Trophoblast cell (in vitro differentiated cells and primary cell): ENCODE results near the gene RBM33.

Experiments used
- DNase-seq, 2 donors: peaks; one replicate each; pipeline ENCODE4 v3.0.0-alpha.2; 2016
- H2AFZ ChIP-seq: 2 replicates; pipeline ENCODE4 v1.6.1; 2013; ENCODE audit warnings: low read length, moderate library complexity, mild to moderate bottlenecking; ENCODE audit not compliant: insufficient read depth, poor library complexity
- H2AK5ac ChIP-seq: 2 replicates; pipeline ENCODE4 v1.6.1; 2013; ENCODE audit warnings: mild to moderate bottlenecking, low read length
- H2BK120ac ChIP-seq: 2 replicates; pipeline ENCODE4 v1.6.1; 2013; ENCODE audit warnings: low read length, mild to moderate bottlenecking, moderate library complexity; ENCODE audit not compliant: insufficient read depth, poor library complexity
- H2BK12ac ChIP-seq: 2 replicates; pipeline ENCODE4 v1.6.1; 2013; ENCODE audit warnings: mild to moderate bottlenecking, low read length, moderate library complexity
- H2BK5ac ChIP-seq: 2 replicates; pipeline ENCODE4 v1.6.1; 2013; ENCODE audit warnings: low read length, low read depth, moderate library complexity, mild to moderate bottlenecking; ENCODE audit not compliant: poor library complexity
- H3K14ac ChIP-seq: 2 replicates; pipeline ENCODE4 v1.6.1; 2013; ENCODE audit warnings: mild to moderate bottlenecking, low read length
- H3K18ac ChIP-seq: 2 replicates; pipeline ENCODE4 v1.6.1; 2013; ENCODE audit warnings: mild to moderate bottlenecking, low read length
- H3K23ac ChIP-seq: 2 replicates; pipeline ENCODE4 v1.6.1; 2013; ENCODE audit warnings: low read length
- H3K27ac ChIP-seq: 2 replicates; pipeline ENCODE4 v1.5.1; 2013; ENCODE audit warnings: low read depth, mild to moderate bottlenecking, inconsistent platforms, low read length, moderate library complexity
- H3K27me3 ChIP-seq: 2 replicates; pipeline ENCODE4 v1.6.1; 2013; ENCODE audit warnings: inconsistent platforms, mild to moderate bottlenecking, low read length, moderate library complexity; ENCODE audit not compliant: insufficient read depth
- H3K36me3 ChIP-seq, 2 experiments: 1 replicate in 1 of 2; 2 replicates in 1 of 2; pipeline ENCODE4 v1.6.1; 2013; ENCODE audit warnings: low read length in 2 of 2, mild to moderate bottlenecking in 2 of 2, moderate library complexity in 1 of 2; ENCODE audit not compliant: insufficient read depth in 2 of 2, control insufficient read depth in 1 of 2
- H3K4ac ChIP-seq: 2 replicates; pipeline ENCODE4 v1.6.1; 2013; ENCODE audit warnings: low read depth, mild to moderate bottlenecking, low read length, moderate library complexity
- H3K4me1 ChIP-seq, 2 experiments: 1 replicate in 1 of 2; 2 replicates in 1 of 2; pipeline ENCODE4 v1.6.1; 2013; ENCODE audit warnings: low read length in 2 of 2, mild to moderate bottlenecking in 2 of 2, moderate library complexity in 1 of 2; ENCODE audit not compliant: insufficient read depth in 2 of 2, control insufficient read depth in 1 of 2
- H3K4me2 ChIP-seq: 2 replicates; pipeline ENCODE4 v1.6.1; 2013; ENCODE audit warnings: inconsistent platforms, mild to moderate bottlenecking, low read length, moderate library complexity
- H3K4me3 ChIP-seq: 2 replicates; pipeline ENCODE4 v1.5.1; 2013; ENCODE audit warnings: mild to moderate bottlenecking, low read depth, low read length, inconsistent platforms
- H3K79me1 ChIP-seq: one replicate; pipeline ENCODE4 v1.6.1; 2013; ENCODE audit warnings: low read length
- H3K79me2 ChIP-seq: 2 replicates; pipeline ENCODE4 v1.6.1; 2013; ENCODE audit warnings: low read length, mild to moderate bottlenecking; ENCODE audit not compliant: control insufficient read depth, insufficient read depth, poor library complexity
- H3K9ac ChIP-seq: 2 replicates; pipeline ENCODE4 v1.6.1; 2013; ENCODE audit warnings: mild to moderate bottlenecking, low read length
- H3K9me3 ChIP-seq: 2 replicates; pipeline ENCODE4 v1.6.1; 2013; ENCODE audit warnings: low read depth, mild to moderate bottlenecking, control low read depth, inconsistent platforms, low read length; ENCODE audit not compliant: insufficient read depth
- H4K12ac ChIP-seq: 2 replicates; pipeline ENCODE4 v1.6.1; 2013; ENCODE audit warnings: low read depth, mild to moderate bottlenecking, low read length, moderate library complexity
- H4K8ac ChIP-seq: 2 replicates; pipeline ENCODE4 v1.6.1; 2013; ENCODE audit warnings: low read depth, mild to moderate bottlenecking, low read length, moderate library complexity
- H4K91ac ChIP-seq: one replicate; pipeline ENCODE4 v1.6.1; 2013; ENCODE audit warnings: low read depth, mild to moderate bottlenecking, low read length, moderate library complexity
- WGBS: extraction: QIAGEN DNeasy Blood & Tissue Kit; methylation state at CpG from one replicate; pipeline ENCODE4 v1.1.7; 2013; ENCODE audit warnings: missing lambda C conversion rate; ENCODE audit not compliant: insufficient read length, insufficient coverage; ENCODE audit errors: extremely low coverage; 5-methylcytosine and 5-hydroxymethylcytosine counted together

RBM33 gene

DNA sequence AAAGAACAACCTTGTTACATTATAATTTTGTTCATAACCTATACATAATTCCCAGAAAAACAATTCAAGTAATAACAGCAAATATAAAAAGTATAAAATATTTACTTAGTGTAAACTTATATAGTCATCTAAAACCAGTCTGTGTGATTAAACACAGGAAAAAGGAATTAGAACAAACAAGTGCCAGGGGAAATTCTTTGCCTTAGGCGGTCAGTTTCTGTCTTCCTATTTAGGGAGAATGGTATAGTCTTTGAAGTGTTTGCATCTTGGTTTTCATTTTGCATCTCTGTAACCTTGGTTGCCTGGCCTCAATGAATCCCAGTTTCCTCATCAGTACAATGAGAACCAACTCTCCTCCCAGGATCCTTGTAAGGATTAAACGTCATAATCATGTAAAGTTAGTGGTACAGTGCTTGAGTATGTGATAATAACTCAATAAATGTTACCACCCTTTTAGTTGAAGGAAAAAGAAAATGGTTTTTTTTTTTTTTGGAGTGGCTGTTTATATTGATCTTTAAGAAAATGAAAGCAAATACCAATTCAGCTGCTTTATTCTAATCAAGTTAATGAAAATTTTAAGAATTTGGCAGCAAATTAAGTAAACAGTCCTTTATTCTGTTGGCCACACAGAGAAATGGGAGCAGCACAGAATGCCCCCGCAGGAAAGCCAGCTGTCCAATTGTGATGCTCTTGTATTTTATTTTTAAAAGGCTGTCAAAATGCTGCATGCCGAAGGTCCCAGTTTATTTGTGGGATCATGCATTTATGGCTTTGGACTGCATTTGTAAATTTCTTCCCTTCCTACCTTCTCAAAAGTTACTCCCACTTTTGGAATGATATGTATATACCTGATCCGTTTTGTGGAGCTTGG is 106.0 kb downstream of the RBM33 start:
- Histone ChIP-seq H2BK5ac (no peak overlapping the region), H3K4me1 (peaks cover 0 to 2% of the 10 kb centered on the region in 2 experiments), H3K27me3 (no peaks in the 10 kb centered on the region), H3K9ac (no peak overlapping the region), H4K12ac (no peak overlapping the region), H3K4me2 (no peak overlapping the region), H4K8ac (no peak overlapping the region), H3K14ac (no peak overlapping the region), H3K18ac (no peak overlapping the region), H2BK120ac (no peak overlapping the region), H2AFZ (no peak overlapping the region), H3K4ac (no peak overlapping the region), H2BK12ac (no peak overlapping the region), H3K79me2 (no peaks in the 10 kb centered on the region), H3K4me3 (no peak overlapping the region), H2AK5ac (no peak overlapping the region), H3K79me1 (no peaks in the 10 kb centered on the region), H3K23ac (no peak overlapping the region), H3K36me3 (peaks cover 2 to 9% of the 10 kb centered on the region in 2 experiments), H3K27ac (no peak overlapping the region), H3K9me3 (no peaks in the 10 kb centered on the region), H4K91ac (no peak overlapping the region)
- 100% methylated on average over 1 of the region's 5 CpGs for WGBS
- DNase-seq = no peak

DNA sequence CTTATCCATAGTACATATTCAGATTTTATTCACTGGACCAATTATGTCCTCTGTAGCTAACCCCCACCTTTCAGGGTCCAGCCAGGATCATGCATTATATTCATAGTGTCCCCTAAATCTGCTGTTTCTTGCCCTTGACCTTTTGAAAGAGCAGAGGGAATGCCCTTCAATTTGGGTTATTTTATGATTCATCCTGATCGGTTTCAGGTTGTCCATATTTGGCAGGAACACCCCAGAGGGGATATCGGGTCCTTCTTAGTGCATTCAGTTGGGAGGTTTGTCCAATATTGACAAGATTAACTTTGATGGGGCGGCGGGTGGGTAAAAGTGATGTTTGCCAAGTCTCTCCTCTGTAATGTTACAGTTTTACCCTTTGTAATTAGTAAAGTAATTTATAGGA is 106.9 kb downstream of the RBM33 start:
- no peaks in the 10 kb centered on the region for H3K27me3 ChIP-seq
- no peak overlapping the region for H2AK5ac ChIP-seq
- no peak overlapping the region for H3K18ac ChIP-seq
- peaks cover 0 to 2% of the 10 kb centered on the region in 2 experiments for H3K36me3 ChIP-seq
- no peak overlapping the region for H3K4me3 ChIP-seq
- H3K9me3 ChIP-seq = no peaks in the 10 kb centered on the region
- no peak overlapping the region for H3K14ac ChIP-seq
- no CpG with 5 or more reads among the region's 4 CpGs for WGBS
- no peak overlapping the region for H3K4me2 ChIP-seq
- H3K4me1 ChIP-seq = peaks cover 0 to 2% of the 10 kb centered on the region in 2 experiments
- H2AFZ ChIP-seq = no peak overlapping the region
- no peak overlapping the region for H3K23ac ChIP-seq
- H4K91ac ChIP-seq = no peak overlapping the region
- H3K27ac ChIP-seq = no peak overlapping the region
- no peak overlapping the region for H3K9ac ChIP-seq
- no peak overlapping the region for H4K8ac ChIP-seq
- H2BK120ac ChIP-seq = no peak overlapping the region
- H3K79me2 ChIP-seq = no peaks in the 10 kb centered on the region
- no peak overlapping the region for H3K4ac ChIP-seq
- no peak overlapping the region for H2BK12ac ChIP-seq
- no peak overlapping the region for H4K12ac ChIP-seq
- DNase-seq = no peak
- no peaks in the 10 kb centered on the region for H3K79me1 ChIP-seq
- H2BK5ac ChIP-seq = no peak overlapping the region

DNA sequence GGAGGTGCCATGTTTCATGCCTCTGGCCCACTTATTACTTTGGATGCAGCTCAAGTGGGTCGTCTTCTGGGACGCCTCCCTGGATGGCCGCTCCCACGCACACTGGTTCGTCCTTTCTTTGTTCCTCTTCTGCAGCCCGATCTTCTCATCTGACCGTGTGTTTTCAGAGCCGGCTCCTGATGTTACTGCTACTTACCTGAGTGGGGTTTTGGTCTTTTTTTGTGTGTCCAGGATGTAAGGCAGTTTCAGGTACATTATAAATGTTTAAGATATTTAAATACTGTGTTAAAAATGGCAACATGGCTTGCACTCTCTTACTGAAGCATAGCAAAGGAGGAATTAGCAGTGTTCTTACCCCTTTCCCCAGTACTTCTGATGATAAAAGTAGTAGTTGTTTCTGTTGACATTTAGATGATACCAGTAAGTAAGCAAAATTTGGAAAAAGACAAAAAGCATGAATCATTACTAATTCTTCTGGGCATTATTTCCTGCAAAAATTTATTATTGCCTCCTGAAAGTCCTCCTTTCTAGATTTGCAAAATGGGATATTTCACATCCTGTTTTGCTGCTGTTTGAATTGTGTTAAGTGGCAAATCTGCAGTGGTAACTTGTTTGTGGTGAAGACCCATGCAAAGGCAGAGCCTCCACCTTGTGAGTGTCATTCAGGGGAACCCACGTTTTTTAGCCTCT is 108.4 kb downstream of the RBM33 start:
- Histone ChIP-seq H3K9ac (no peak overlapping the region), H2BK5ac (no peak overlapping the region), H3K4me1 (peaks cover 0 to 2% of the 10 kb centered on the region in 2 experiments), H3K18ac (no peak overlapping the region), H2AFZ (no peak overlapping the region), H4K91ac (no peak overlapping the region), H3K14ac (no peak overlapping the region), H4K8ac (no peak overlapping the region), H3K79me1 (no peaks in the 10 kb centered on the region), H2BK120ac (no peak overlapping the region), H3K23ac (no peak overlapping the region), H3K9me3 (no peaks in the 10 kb centered on the region), H3K4me2 (no peak overlapping the region), H2AK5ac (no peak overlapping the region), H3K27me3 (no peaks in the 10 kb centered on the region), H3K36me3 (peaks cover 0 to 2% of the 10 kb centered on the region in 2 experiments), H4K12ac (no peak overlapping the region), H3K79me2 (no peaks in the 10 kb centered on the region), H2BK12ac (no peak overlapping the region), H3K4ac (no peak overlapping the region), H3K27ac (no peak overlapping the region), H3K4me3 (no peak overlapping the region)
- no CpG with 5 or more reads among the region's 9 CpGs for WGBS
- DNase-seq = no peak

DNA sequence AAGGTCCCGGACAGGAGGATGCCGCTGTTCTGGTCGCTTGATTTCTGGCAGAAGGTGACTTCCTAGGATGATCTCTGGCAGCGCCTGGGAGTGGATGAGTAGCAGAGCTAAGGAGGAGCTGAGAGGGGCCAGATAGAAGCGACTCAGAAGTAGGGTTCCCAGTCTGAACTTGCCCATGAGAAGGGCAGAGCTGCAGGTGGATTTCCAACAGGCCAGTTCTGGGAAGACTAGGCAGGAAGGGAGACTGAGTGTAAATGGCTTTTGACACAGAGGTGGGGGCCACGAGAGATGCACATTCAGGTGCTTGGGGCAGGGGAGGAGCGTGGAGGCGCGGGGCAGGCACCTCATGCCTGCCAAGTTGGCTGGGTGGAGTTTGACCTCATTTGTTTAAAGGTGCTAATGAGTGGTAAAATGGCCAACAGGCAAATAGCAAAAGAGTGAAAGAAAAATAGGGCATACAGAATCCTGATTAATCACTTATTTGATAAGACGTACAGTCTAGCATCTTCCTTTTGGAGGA is 109.0 kb downstream of the RBM33 start:
- Histone ChIP-seq H3K79me2 (no peaks in the 10 kb centered on the region), H3K23ac (no peak overlapping the region), H3K9me3 (no peaks in the 10 kb centered on the region), H3K18ac (no peak overlapping the region), H2BK12ac (no peak overlapping the region), H3K9ac (no peak overlapping the region), H3K27me3 (no peaks in the 10 kb centered on the region), H2BK5ac (no peak overlapping the region), H4K8ac (no peak overlapping the region), H3K4me3 (no peak overlapping the region), H2AFZ (no peak overlapping the region), H3K27ac (no peak overlapping the region), H2BK120ac (no peak overlapping the region), H2AK5ac (no peak overlapping the region), H4K91ac (no peak overlapping the region), H3K79me1 (no peaks in the 10 kb centered on the region), H4K12ac (no peak overlapping the region), H3K4me2 (no peak overlapping the region), H3K4ac (no peak overlapping the region), H3K36me3 (peaks cover 0 to 1% of the 10 kb centered on the region in 2 experiments), H3K4me1 (peaks cover 0 to 2% of the 10 kb centered on the region in 2 experiments), H3K14ac (no peak overlapping the region)
- WGBS = no CpG with 5 or more reads among the region's 10 CpGs
- no peak for DNase-seq
